HG03135 (cell line): ENCODE measurements around the gene TRPM5.
"Not testable (repeated sequence)": the region's sequence is repeated elsewhere in the genome, so short reads cannot be mapped to it uniquely, and the experiment has no call there.

Experiments used
- ATAC-seq: cut with Tn5 transposase; IDR thresholded peaks from one replicate; pipeline ENCODE4 v1.9.1; 2021; ENCODE audit warnings: mild to moderate bottlenecking, moderate library complexity; ENCODE audit not compliant: unreplicated experiment

The TRPM5 gene, protein sequence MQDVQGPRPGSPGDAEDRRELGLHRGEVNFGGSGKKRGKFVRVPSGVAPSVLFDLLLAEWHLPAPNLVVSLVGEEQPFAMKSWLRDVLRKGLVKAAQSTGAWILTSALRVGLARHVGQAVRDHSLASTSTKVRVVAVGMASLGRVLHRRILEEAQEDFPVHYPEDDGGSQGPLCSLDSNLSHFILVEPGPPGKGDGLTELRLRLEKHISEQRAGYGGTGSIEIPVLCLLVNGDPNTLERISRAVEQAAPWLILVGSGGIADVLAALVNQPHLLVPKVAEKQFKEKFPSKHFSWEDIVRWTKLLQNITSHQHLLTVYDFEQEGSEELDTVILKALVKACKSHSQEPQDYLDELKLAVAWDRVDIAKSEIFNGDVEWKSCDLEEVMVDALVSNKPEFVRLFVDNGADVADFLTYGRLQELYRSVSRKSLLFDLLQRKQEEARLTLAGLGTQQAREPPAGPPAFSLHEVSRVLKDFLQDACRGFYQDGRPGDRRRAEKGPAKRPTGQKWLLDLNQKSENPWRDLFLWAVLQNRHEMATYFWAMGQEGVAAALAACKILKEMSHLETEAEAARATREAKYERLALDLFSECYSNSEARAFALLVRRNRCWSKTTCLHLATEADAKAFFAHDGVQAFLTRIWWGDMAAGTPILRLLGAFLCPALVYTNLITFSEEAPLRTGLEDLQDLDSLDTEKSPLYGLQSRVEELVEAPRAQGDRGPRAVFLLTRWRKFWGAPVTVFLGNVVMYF (N-terminal part only)

DNA sequence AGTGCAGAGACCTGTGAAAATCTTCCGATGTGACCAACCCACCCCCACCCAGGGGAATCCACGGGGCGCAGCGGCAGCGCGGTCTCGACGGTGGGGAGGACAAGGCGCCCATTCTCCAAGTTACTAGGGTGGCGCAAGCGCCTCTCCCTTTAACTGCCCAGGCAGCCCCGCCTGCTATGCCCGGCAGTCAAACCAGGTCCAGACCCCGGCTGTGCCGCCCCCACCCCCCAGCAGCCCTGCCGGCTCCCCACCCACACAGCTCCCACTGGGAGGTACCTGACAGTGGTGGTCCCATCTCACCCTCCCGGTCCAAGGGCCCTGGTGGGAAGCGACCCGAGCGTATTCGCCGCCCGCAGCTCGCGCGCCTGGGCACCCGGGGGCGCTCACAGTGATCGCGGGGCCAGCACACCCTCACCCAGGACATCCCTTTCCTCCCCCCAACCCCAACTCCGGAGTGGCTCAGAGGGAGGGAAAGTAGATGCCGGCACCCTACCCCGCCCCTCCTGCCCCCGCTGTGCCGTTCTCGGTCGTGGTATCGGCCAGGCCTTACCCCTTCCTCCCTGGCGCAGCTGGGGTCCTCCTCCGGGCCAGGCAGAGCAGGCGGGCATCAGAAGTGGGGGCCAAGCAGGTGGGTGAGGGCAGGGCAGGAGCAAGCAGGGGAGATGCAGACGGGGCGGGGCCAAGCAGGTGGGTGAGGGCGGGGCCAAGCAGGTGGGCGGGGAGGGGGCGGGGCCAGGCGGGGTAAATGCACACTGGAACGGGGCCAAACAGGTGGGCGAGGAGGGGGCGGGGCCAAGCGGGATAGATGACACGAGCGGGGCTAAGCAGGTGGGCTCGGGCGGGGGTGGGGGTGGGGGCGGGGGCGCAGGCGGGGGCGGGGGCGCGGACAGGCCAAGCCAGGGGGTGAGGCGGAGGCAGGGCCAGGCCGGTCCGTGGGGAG, at the start of gene TRPM5:
TRPM5 (minus strand) TSS at position 634 of the 940 bp plus-strand sequence. CDS start 21,478 bp downstream, outside the sequence.
- no peak for ATAC-seq

DNA sequence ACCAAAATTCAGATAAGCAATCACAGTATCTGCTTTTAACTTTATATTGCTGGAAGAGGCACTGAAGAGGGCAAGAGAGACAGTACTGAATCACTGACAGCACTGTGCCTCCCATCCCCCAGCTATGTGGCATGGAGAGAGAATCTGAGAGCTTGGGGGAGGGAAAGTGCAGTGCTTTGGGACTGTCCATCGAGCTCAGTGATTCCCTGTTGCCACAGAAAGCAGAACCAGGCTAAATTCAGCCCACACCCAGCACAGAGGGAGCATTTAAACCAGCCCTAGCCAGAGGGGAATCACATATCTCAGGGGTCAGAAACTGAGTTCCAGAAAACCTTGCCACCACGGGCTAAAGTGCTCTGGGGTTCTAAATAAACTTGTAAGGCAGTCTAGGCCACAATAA, 44.8 kb upstream of the TRPM5 start:
- ATAC-seq: no peak

DNA sequence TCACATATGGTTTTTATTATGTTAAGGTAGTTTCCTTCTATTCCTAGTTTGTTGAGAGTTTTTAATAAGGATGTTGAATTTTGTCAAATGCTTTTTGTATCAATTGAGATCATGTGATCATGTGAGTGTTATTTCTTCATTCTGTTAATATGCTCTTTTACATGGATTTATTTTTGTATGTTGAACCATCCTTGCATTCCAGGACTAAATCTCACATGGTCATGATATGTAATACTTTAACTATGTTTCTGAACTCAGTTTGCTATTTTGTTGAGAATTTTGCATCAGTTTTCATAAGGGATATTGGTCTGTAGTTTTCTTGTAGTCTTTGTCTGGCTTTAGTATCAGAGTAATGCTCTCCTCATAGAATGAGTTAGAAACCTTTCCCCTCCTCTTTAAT, 43.7 kb upstream of the TRPM5 start:
- no peak for ATAC-seq

DNA sequence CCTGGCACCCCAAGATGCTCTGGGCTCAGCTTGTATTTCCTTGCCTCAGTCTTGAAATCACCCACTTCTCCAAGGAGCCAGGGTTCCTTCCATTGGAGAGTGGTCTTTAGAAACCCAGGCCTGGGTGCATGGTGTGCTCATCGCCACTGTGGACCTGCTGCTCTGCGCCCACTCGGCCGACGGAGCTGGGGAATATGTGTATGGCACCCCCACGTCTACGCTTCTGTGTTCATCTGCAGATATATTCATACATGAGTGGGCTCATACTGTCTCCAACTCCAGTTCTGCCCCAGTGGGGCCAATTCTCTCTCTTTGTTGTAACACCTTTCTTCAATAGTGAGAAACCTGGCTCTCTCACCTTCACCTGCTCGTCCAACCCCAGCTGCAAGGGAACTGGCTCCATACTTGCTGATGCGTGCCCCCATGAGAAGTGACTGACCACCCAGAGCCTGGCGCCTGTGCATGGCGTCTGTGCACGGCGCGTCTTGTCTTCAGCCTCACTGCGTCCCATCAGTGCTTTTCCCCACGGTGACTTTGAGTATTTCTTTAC, 40.3 kb upstream of the TRPM5 start:
- ATAC-seq: no peak

DNA sequence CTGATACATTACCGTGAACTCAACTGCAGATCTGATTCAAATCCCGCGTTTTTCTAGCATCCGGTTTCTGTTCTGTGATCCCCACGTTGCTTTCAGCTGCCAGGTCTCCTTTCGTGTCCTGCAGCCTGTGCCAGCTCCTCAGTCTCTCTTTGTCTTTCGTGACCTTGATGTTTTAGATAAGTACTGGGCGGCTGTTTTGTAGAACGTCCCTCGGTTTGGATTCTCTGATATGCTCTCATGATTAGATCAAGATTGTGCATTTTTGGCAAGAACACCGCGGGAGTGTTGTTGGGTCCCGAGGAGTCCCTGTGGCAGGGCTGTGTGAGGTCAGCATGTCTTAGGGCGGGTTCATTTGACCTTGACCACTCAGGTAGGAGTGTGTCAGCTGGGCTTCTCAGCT, 39.1 kb upstream of the TRPM5 start:
- ATAC-seq: no peak

DNA sequence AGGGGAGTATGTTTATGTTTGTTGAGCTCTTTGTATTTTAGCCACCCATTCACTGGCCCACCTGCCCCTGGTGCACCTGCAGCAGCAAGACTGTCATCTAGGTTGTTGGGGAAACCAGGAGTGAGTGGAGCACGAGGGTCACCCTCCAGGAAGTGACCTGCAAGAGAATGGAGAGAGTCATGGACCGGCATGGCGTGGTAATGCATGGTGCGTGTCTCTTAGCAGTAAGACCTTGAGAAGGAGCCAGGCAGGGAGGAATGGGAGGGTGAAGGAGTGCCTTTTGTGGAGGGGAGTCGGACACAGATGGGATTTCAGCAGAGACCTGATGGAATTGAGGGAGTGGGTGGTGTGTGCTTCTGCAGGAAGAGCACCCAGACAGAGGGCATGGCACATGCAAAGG, 38.4 kb upstream of the TRPM5 start:
- ATAC-seq: no peak

DNA sequence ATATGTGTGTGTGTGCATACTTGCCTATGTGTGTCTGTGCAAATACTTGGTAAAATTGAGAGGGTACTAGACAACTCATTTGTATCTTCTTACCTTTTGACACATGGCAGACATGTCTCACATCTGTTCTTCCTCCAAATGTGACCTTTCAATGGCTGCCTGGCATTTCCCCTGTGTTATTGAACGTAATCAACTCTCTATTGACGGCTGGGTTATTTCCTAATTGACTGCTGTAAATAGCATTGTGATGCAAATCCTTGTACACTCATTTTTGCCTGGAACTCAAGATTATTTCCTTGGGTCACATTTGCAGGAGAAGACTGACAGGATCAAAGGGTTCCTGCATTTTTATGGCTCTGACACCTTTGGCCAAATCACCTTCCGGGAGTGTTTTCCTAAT, 37.9 kb upstream of the TRPM5 start:
- ATAC-seq: no peak

DNA sequence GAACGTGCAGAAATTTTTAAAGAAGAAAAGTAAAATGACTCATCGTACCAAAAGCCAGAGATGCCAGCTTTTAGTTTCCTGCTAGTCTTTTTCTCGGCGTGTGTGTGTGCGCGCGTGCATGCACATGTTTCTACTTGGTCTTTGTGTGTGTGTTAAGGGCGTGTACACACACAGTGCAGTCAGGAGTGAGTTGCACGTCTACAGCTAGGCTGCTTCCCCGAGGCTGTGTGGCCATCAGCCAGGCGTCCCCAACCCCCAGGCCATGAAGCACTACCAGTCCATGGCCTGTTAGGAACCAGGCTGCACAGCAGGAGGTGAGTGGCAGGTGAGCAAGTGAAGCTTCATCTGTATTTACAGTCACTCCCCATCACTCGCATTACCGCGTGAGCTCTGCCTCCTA, 36.9 kb upstream of the TRPM5 start:
- ATAC-seq: no peak

DNA sequence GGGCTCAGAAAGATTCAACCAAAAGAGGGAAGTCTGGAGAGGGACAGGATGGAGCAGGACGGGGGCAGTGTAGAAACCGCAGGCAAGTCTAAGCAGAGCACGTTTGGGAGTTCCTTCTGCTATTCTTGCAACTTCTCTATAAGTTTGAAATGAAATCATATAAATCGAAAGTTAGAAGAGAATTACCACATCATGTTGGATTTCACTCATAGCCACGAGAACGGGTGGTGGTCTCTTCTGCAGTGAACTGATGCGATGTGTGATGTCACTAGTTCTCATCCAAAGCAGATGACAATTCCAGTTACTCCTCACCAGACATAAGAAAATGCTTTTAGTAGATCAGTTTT, 36.5 kb upstream of the TRPM5 start:
- no peak for ATAC-seq

DNA sequence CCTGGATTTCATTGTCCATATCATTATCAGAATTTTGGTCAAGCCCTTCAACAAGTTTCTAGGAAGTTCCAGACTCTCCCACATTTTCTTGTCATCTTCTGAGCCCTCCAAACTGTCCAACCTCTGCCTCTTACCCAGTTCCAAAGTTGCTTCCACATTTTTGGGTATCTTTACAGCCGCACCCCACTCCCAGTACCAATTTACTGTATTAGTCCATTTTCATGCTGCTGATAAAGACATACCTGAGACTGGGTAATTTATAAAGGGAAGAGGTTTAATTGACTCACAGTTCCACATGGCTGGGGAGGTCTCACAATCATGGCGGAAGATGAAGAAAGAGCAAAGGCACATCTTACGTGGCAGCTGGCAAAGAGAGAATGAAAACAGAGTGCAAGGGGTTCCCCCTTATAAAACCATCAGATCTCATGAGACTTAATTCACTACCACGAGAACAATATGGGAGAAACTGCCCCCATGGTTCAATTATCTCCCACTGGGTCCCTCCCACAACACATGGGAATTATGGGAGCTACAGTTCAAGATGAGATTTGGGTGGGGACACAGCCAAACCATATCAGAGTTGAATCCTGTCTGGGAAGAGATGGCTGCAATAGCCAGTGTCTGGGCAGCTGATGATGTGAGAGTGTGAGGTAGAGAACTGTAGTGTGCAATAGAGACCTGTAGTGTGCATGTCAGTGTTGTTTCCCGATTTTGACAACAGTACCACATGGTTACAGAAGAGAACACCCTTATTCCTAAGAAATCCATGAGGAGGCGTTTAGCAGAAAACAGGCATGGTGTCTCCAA, 36.0 kb upstream of the TRPM5 start:
- ATAC-seq: not testable (repeated sequence)

DNA sequence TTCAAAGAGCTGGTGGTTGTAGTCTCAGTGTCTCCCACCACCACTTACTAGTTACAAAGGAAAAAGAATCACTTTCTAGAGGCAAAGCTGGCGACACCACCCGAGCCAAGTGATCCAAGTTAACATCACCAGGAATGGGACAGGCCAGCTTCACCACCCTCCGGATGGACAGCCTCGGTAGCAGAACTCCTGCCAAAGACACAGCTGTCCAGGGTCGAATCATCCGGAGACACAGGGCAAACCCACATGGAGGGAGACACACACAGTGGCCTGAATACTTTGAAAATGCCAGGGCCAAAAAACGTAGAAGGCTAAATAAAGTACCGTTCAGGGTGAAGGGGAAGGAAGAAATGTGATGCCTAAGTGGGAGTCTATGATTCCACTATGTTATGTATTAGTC, 33.6 kb upstream of the TRPM5 start:
- ATAC-seq: no peak

DNA sequence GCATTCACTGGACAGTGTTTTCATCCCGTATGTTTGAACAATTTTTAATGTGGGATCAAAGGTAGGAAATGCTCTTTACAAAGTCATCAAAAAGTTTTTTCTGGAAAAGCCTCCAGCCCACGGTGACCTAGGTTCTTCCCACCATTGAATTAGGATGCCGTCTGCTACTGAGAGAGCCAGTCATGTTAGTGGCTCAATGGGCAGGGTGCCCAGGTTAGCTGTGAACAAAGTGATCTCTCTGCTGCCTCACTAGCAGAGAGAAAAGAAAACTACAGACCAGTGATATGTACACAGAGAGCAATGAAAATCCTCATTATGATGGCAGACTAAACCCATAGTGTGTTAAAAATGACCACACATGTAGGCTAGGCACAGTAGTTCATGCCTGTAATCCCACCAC, 32.9 kb upstream of the TRPM5 start:
- ATAC-seq: no peak

DNA sequence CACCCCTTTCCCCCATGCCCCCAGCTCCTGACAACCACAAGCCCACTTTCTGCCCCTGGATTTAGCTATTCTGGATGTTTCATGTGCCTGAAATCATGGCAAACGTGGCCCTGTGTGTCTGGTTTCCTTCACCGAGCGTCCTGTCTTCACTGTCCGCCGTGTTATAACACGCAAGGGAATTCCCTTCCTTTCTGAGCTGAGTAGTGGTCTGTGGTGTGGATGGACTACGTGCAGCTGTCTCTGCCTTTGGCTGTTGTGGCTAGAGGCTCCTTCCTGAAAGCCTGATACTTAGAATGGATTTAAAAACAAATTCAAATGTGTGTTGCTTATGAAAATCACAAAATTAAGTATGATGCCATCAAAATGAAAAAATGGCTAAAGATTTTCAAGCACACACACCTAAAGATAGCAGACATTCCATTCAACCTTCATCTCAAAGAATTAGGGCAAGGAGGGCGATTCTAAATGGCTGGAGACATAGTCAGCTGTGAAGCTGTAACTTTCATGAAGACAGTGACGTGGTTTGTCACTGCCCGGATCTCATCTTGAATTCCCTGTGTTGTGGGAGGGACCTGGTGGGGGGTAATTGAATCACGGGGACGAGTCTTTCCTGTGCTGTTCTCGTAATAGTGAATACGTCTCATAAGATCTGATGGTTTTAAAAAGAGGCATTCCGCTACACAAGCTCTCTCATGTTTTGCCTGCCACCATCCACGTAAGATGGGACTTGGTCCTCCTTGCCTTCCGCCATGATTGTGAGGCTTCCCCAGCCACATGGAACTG, 31.0 kb upstream of the TRPM5 start:
- ATAC-seq: no peak

DNA sequence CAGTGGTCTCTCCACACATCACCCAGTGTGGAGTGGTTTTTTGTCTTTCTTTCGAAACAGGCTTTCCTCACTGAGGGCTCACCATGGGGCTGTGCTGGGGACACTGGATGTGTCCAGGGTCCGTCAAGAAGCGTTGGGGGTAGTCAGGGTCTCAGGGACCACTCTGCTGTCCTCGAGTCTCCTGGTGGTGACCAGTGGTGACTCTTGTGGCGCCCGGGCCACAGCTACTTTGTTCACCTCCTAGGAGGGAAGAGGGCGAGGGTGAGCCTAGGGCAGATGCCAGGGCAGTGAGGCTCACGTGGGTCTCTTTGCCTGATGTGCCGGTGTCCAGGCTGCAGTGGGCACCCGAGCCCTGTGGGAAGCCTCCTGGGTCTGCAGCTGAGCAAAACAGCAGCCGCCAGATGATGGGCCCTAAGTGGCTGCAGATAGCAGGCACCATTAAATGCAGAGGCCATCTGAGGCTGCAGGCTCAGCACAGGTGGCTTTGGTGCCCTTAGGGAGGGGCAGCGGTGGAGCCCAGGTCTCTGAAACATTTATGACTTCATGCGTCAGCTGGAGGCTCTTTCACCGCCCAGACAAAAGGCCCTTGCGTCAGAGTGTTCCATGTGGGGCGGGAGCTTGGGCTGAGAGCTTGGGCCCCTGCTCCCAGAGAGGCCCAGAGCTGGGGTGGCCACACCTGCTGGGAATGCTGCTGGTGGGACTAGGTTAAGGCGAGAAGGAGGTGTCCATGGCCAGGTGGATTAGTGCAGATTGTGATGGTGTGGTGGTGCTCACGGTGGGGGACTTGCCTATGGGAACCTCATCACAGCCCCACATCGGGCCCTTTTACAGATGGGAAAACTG, 30.0 kb upstream of the TRPM5 start:
- ATAC-seq: no peak

DNA sequence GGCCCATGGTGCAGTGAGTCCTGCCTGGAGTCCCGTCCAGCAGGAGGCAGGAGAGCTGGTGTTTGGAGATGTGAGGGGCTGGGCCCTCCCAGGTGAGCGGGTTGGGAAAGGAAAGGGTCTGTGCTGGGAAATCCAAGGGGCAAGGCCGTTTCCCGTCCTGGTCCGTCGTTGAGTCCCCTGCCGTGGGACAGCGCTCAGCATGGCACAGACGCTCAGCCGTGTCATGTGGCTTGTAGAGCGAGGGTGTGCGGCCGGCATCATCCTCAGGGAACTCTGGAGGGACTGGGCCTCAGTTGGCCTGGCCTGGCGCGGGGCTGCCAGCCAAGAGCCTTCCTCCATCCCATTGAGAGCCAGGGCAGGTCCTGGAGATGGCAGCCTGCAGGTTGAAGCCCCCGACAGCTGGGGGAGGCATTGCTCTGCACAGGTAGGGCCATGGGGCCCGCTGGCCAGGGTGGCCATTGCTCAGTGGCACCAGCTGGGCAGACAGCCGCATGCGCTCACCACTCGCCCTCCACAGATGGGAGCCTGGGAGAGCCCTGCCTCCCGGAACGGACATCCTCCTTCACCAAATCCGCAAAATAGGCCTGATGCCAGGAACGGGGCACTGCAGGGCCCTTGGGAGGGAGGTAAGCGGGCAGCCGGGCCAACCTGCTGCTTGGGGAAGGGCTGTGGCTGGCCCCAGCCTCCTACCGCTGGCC, 29.2 kb upstream of the TRPM5 start:
- no peak for ATAC-seq

DNA sequence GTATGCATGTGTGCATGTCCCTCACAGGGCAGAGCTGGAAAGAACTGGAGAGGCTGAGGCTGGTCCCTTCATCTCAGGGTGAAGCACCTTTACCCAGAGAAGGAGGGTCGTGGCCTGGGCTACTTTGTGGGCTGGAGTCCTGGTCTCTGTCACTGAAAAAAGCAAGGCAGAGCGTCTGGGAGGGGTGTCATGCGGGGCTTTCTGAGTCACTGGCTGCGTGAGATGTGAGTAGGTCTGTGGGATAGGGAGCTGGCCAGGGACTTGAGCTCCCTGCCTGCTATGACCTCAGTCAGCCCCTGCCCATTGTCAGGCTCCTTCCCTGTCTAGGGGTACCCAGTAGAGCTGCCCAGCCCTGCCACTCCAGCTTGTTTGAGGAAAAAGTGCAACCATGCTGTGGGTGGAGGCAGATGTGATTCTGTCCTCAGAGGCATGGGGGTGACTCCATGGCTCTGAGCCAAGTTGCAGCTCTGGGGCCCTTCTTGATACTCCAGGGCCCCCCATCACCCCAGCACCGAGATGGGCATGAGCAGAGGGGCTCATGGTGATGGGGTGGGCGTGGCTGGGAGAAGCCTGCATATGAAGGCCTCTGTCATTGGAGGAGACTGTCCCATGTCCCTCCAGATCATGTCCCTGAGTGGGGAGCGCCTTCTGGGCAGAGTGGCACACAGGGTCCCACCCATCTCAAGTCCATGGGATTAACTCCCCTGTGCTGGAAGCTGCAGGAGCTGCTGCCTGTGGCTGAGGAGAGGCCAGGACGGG, 28.3 kb upstream of the TRPM5 start:
- ATAC-seq: no peak

DNA sequence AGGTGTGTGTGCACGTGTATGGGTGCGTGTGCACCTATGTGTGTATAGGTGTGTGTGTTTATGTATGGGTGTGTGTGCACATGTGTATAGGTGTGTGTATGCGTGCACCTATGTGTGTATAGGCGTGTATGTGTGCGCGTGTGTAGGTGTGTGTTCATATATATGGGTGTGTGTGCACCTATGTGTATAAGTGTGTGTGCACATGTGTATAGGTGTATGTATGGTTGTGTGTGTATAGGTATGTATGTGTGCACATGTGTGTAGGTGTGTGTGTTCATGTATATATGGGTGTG, 27.4 kb upstream of the TRPM5 start:
- ATAC-seq: no peak
